Small intestine (tissue), 7 donors: ENCODE results near the gene RNF151. TPM values are rescaled to one million over a fixed set of nuclear protein-coding genes. Genes with fewer than 3 reads are reported as not detected.

Source experiments
- DNase-seq, 2 donors: peaks; one replicate each; pipeline versions ENCODE4 v3.0.0 to v3.0.0-alpha.2; 2013
- FAIRE-seq: peaks from 2 replicates; lab custom pipeline; 2012; peaks lifted over from hg19 to GRCh38; lab: Jason Lieb, UNC
- H3K27ac ChIP-seq, 3 donors: one replicate each; pipeline ENCODE4 v1.5.1; 2013; ENCODE audit warnings: low read length in 2 of 3, mild to moderate bottlenecking in 2 of 3, control low read depth in 1 of 3, inconsistent platforms in 1 of 3, low read depth in 1 of 3, moderate library complexity in 1 of 3
- H3K27me3 ChIP-seq, 3 donors: one replicate each; pipeline ENCODE4 v1.6.1; 2013; ENCODE audit warnings: low read length in 3 of 3, inconsistent platforms in 1 of 3; ENCODE audit not compliant: control insufficient read depth in 3 of 3, insufficient read depth in 3 of 3
- H3K36me3 ChIP-seq, 3 donors: one replicate each; pipeline ENCODE4 v1.6.1; 2013; ENCODE audit warnings: low read length in 3 of 3, inconsistent platforms in 1 of 3, low read depth in 1 of 3, mild to moderate bottlenecking in 1 of 3, moderate library complexity in 1 of 3; ENCODE audit not compliant: control insufficient read depth in 3 of 3, insufficient read depth in 2 of 3
- H3K4me1 ChIP-seq, 3 donors: one replicate each; pipeline ENCODE4 v1.6.1; 2013; ENCODE audit warnings: low read length in 2 of 3, inconsistent platforms in 1 of 3, low read depth in 1 of 3, mild to moderate bottlenecking in 1 of 3, moderate library complexity in 1 of 3; ENCODE audit not compliant: control insufficient read depth in 3 of 3, insufficient read depth in 2 of 3
- H3K4me3 ChIP-seq, 3 donors: one replicate each; pipeline ENCODE4 v1.5.1; 2013; ENCODE audit warnings: low read length in 3 of 3, control low read depth in 1 of 3, inconsistent platforms in 1 of 3, low read depth in 1 of 3, mild to moderate bottlenecking in 1 of 3, moderate library complexity in 1 of 3
- H3K9me3 ChIP-seq, 2 donors: one replicate each; pipeline ENCODE4 v1.6.1; 2013; ENCODE audit warnings: low read depth in 1 of 2, low read length in 1 of 2; ENCODE audit not compliant: control insufficient read depth in 2 of 2, insufficient read depth in 1 of 2
- WGBS, 3 donors: extraction: QIAGEN DNeasy Blood & Tissue Kit; methylation state at CpG; one replicate each; pipeline ENCODE4 v1.1.7; 2013; 5-methylcytosine and 5-hydroxymethylcytosine counted together
- polyA plus RNA-seq, 4 donors: library from polyadenylated mRNA; stranded (reverse) in 3 of 4; unstranded in 1 of 4; fragments of 200-250 nt in 3 of 4; fragments of 120-200 nt in 1 of 4; gene quantifications; one replicate each; pipeline versions ENCODE4 v1.2.1 to v1.2.3, GENCODE V29; 2013
- donor health status: healthy with polysubstance abuse.
- donor health status: control.
- donor health status: control.
- donor health status: Bipolar disorder and iron deficiency.
- donor health status: healthy.

Gene RNF151
- polyA plus RNA-seq, 4 donors = 0.09 to 0.18 TPM; not detected in 2

- WGBS, 3 donors = 77 to 79% (median 79%) methylated on average over 8 of the region's 8 CpGs
- no peak overlapping the region for H3K27ac ChIP-seq
- no peak overlapping the region for H3K4me3 ChIP-seq
- no peaks in the 10 kb centered on the region for H3K36me3 ChIP-seq
- peaks cover 0 to 3% of the 10 kb centered on the region in 2 donors for H3K9me3 ChIP-seq
- H3K4me1 ChIP-seq = peaks cover 0 to 14% (median 0%) of the 10 kb centered on the region in 3 donors
- peaks cover 7 to 59% (median 26%) of the 10 kb centered on the region in 3 donors for H3K27me3 ChIP-seq
- FAIRE-seq = no peak
- no peak for DNase-seq
These were observed 44.3 kb upstream of the RNF151 start for GRCh38 chr16:1922357-1922756.

GRCh38 chr16:1923299-1924034, 43.2 kb upstream of the RNF151 start:
- 12 to 14% (median 12%) methylated on average over 18 to 24 of the region's 24 CpGs for WGBS, 3 donors
- Histone ChIP-seq H3K9me3 (peaks cover 0 to 3% of the 10 kb centered on the region in 2 donors), H3K4me1 (peaks cover 0 to 14% (median 0%) of the 10 kb centered on the region in 3 donors), H3K36me3 (no peaks in the 10 kb centered on the region), H3K4me3 (no peak overlapping the region), H3K27ac (no peak overlapping the region), H3K27me3 (peaks cover 0 to 52% (median 22%) of the 10 kb centered on the region in 3 donors)
- FAIRE-seq (no peak), DNase-seq (peak; percentile 61 to 72)

GRCh38 chr16:1924095-1924494, 42.6 kb upstream of the RNF151 start:
- Histone ChIP-seq H3K9me3 (peaks cover 0 to 3% of the 10 kb centered on the region in 2 donors), H3K27ac (no peak overlapping the region), H3K36me3 (no peaks in the 10 kb centered on the region), H3K4me1 (peaks cover 0 to 15% (median 0%) of the 10 kb centered on the region in 3 donors), H3K4me3 (no peak overlapping the region), H3K27me3 (peaks cover 0 to 46% (median 18%) of the 10 kb centered on the region in 3 donors)
- FAIRE-seq (no peak), DNase-seq (no peak)
- WGBS, 3 donors = 61 to 72% (median 67%) methylated on average over 5 of the region's 5 CpGs

- DNase-seq (no peak), FAIRE-seq (no peak)
- WGBS, 3 donors = 59 to 71% (median 66%) methylated on average over 11 of the region's 11 CpGs
- H3K27ac ChIP-seq = no peak overlapping the region
- H3K36me3 ChIP-seq = no peaks in the 10 kb centered on the region
- H3K27me3 ChIP-seq = peaks cover 0 to 24% (median 9%) of the 10 kb centered on the region in 3 donors
- peaks cover 0 to 25% (median 0%) of the 10 kb centered on the region in 3 donors for H3K4me1 ChIP-seq
- no peaks in the 10 kb centered on the region for H3K9me3 ChIP-seq
- no peak overlapping the region for H3K4me3 ChIP-seq
These were observed 40.4 kb upstream of the RNF151 start for GRCh38 chr16:1926271-1926670.

- peak; percentile 22 to 33 for DNase-seq
- no peak overlapping the region for H3K27ac ChIP-seq
- H3K4me1 ChIP-seq = peaks cover 0 to 16% (median 0%) of the 10 kb centered on the region in 3 donors
- FAIRE-seq = no peak
- H3K9me3 ChIP-seq = no peaks in the 10 kb centered on the region
- H3K4me3 ChIP-seq = peak overlapping the region; percentile 19 to 55 (median 55)
- 0 to 18% (median 12%) methylated on average over 3 to 11 of the region's 11 CpGs for WGBS, 3 donors
- H3K27me3 ChIP-seq = no peaks in the 10 kb centered on the region
- H3K36me3 ChIP-seq = no peaks in the 10 kb centered on the region
These were observed 37.6 kb upstream of the RNF151 start for GRCh38 chr16:1929105-1929504.

GRCh38 chr16:1929578-1930337, 36.9 kb upstream of the RNF151 start:
- peak overlapping the region; percentile 19 to 55 (median 55) for H3K4me3 ChIP-seq
- DNase-seq (peak; percentile 80 to 94), FAIRE-seq (no peak)
- peaks cover 0 to 16% (median 0%) of the 10 kb centered on the region in 3 donors for H3K4me1 ChIP-seq
- WGBS, 3 donors = 12 to 17% (median 13%) methylated on average over 54 to 70 of the region's 70 CpGs
- H3K27ac ChIP-seq = no peak overlapping the region
- H3K27me3 ChIP-seq = no peaks in the 10 kb centered on the region
- H3K36me3 ChIP-seq = no peaks in the 10 kb centered on the region
- no peaks in the 10 kb centered on the region for H3K9me3 ChIP-seq

- peaks cover 0 to 16% (median 0%) of the 10 kb centered on the region in 3 donors for H3K4me1 ChIP-seq
- DNase-seq (no peak), FAIRE-seq (no peak)
These were observed 36.3 kb upstream of the RNF151 start for GRCh38 chr16:1930338-1930720.

More at GRCh38 chr16:1930338-1930720, 36.3 kb upstream of the RNF151 start:
- no peaks in the 10 kb centered on the region for H3K27me3 ChIP-seq
- no peak overlapping the region for H3K27ac ChIP-seq
- WGBS, 3 donors = 79 to 90% (median 81%) methylated on average over 8 to 10 of the region's 10 CpGs
- no peaks in the 10 kb centered on the region for H3K9me3 ChIP-seq
- no peaks in the 10 kb centered on the region for H3K36me3 ChIP-seq
- H3K4me3 ChIP-seq = no peak overlapping the region
